AG09319 (cell line): ENCODE measurements around the gene TTLL1.

Experiments used
- DNase-seq: peaks from one replicate; pipeline ENCODE4 v3.0.0-alpha.2; 2010; ENCODE audit warnings: low read depth; ENCODE audit errors: extremely low read depth
- CTCF ChIP-seq: IDR thresholded peaks from 2 replicates; pipeline ENCODE4 v1.5.1; 2011; ENCODE audit warnings: low read depth, mild to moderate bottlenecking, inconsistent platforms, low read length, moderate library complexity

Gene TTLL1

DNA sequence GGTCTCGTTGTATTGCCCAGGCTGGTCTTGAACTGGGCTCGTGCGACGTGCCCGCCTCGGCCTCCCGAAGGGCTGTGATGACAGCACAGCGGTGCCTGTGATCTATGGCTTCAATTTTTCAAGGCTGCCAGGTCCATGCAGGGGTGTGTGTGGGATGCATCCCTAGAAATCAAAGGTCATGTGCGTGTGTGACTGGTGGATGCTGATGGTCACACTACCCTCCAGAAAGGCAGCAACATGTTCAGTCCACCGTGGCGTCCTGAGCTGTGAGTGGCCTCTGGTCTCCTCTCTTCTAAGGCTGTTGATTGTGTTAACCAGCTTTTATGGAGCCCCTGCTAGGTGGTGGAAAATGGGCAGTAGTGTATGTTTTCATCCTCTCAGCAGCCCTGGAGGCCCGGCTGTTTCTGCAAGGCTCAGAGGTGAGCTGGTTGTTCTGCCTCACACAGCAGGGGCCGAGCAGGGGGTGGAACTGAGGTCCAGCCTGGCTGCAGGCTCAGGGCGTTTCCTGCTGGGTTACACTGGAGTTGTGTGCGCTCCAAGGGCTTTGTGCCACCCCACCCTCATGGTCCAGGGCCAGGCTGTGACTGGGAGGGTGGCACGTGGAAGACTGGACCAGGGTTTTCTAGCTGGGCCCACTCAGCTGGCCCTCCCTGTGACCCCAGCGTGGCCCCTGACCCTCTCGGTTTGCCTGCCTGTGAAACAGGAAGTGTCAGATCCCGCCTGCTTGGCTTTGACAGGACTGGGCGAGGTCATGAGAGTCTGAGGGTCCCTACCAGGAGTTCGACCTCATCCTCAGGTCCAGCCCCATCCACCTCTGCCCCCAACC is 29.0 kb upstream of the TTLL1 start:
- no peak for DNase-seq
- no peak for TF ChIP-seq CTCF

DNA sequence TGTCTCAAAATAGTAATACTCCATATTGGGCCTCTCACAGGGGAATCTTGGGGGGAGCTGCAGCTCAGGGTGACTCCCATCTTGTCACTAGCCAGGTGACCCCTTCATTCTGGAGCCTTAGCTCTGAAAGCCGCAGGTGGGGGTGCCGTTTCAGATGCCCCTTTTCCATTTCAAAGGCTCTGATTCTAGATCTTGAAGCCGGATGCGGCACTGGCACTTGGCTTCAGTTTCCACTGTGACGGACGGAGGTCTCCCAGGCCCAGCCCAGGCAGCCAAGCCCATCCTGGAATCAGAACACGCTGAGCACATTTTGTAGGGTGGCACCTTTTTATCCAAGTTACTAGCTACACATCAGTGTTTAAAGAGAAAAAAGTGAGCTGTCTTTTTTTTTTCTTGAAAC is 27.7 kb upstream of the TTLL1 start:
- TF ChIP-seq CTCF: no peak
- no peak for DNase-seq

DNA sequence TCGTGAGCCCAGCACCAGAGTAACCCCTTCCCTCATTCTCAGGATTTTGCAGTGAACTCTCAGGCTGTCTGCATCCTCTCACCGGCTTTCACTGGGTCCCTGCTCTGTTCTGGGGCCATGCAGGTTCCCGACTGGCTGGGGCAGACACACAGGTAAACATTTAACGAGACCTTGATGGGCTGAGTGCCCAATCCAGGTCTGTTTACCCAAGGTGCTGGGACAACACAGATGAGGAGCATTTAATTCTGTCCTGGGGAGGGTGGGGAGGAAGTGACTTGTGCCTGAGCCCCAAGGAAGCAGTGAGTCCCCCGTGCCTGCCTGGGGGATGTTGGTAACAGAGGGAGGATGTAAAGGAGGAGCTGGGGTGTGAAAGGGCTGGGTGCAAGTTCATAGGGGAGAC is 25.8 kb upstream of the TTLL1 start:
- TF ChIP-seq CTCF: no peak
- no peak for DNase-seq

DNA sequence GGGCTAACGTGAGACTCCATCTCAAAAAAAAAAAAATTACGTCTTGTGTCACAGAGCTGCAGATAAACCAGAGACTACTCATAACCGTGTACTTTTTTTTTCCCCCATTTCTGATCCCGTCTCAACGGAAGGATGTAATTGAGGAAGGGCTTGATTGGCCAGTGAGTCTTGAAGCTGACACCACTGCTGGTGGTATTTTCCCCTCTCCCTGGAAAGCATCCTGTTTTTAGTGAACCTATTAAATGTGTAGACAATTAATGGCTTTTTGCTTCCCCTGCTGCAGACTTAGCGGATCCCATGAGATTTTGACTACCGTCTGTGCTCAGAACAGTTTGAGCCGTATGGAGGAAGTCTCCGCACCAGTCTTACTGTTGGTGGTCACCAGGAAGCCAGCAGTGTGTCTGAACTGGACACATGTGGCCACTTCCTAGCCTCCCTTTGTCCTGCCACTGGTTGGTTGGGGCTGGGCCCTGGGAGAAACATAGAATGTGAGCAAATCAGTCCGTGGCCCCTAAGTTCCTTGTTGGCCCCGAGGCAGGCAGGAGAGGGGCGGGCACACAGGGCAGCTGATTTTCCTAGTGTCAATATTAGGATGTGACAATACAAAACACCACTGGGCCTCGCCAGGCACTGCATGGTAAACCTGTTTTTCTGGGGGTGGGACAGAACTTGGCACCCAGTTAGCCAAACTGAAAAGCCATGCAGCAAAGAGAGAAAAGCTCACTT is 24.5 kb upstream of the TTLL1 start:
- no peak for TF ChIP-seq CTCF
- no peak for DNase-seq

GRCh38 chr22:43110927-43111623 is 21.9 kb upstream of the TTLL1 start:
- DNase-seq: no peak
- TF ChIP-seq CTCF: no peak

- TF ChIP-seq CTCF: peak; percentile 35
These were observed 21.3 kb upstream of the TTLL1 start, which contains the start of gene BIK for GRCh38 chr22:43110444-43110926. TSS of gene BIK (plus strand) at chr22:43110750. CDS start at chr22:43124023, 13,273 bp downstream.

DNA sequence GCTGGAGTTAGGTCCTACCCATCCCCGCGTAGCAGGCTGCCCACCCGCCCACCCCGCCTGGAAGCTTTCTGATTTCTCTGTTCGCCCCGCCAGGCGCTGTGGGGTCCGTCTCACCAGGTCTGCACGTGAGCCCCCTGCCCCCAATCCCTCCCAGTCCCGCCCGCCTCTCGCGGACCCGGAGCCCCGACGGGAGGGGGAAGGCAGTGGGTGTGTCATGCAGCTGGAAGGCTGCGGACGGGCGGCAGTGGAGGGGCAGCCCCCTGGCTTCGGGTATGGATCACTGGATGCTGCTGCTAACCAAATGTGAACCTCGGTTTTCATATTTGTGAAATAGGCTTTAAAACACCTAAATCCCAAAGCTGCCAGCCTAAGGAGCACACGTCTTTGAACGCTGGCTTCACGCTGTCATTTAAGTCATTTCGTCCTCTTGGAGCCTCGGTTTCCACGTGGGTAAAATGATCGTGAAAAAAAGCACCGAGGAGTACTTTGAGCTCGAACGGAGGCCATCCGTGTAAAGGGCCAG is 20.8 kb upstream of the TTLL1 start:
- DNase-seq: no peak
- no peak for TF ChIP-seq CTCF

More at GRCh38 chr22:43110444-43110926, 21.3 kb upstream of the TTLL1 start, which contains the start of gene BIK:
- no peak for DNase-seq
